Endodermal cell (in vitro differentiated cells): ENCODE measurements around the gene ATP6V0D1. TPM values are rescaled to one million over a fixed set of nuclear protein-coding genes. Genes with fewer than 3 reads are reported as not detected.
"Not testable (repeated sequence)": the region's sequence is repeated elsewhere in the genome, so short reads cannot be mapped to it uniquely, and the experiment has no call there.

Source experiments
- DNase-seq: peaks from one replicate; pipeline ENCODE4 v3.0.0-alpha.2; 2017
- H3K27ac ChIP-seq: 2 replicates; pipeline ENCODE4 v1.5.1; 2013; ENCODE audit warnings: mild to moderate bottlenecking, low read depth, low read length, moderate library complexity
- H3K27me3 ChIP-seq: 2 replicates; pipeline ENCODE4 v1.6.1; 2013; ENCODE audit warnings: mild to moderate bottlenecking, low read length, moderate library complexity; ENCODE audit not compliant: insufficient read depth, control insufficient read depth, poor library complexity, severe bottlenecking
- H3K36me3 ChIP-seq: 2 replicates; pipeline ENCODE4 v1.7.0; 2013; ENCODE audit warnings: mild to moderate bottlenecking, low read length, moderate library complexity; ENCODE audit not compliant: control insufficient read depth, insufficient read depth
- H3K4me1 ChIP-seq: one replicate; pipeline ENCODE4 v1.7.0; 2013; ENCODE audit warnings: low read length; ENCODE audit not compliant: control insufficient read depth, insufficient read depth
- H3K4me3 ChIP-seq: 2 replicates; pipeline ENCODE4 v1.5.1; 2013; ENCODE audit warnings: mild to moderate bottlenecking, low read length, moderate library complexity
- H3K9ac ChIP-seq: 2 replicates; pipeline ENCODE4 v1.6.1; 2013; ENCODE audit warnings: mild to moderate bottlenecking, low read length, moderate library complexity; ENCODE audit not compliant: poor library complexity, severe bottlenecking; ENCODE audit errors: extremely low read depth
- H3K9me3 ChIP-seq: 2 replicates; pipeline ENCODE4 v1.6.1; 2013; ENCODE audit warnings: mild to moderate bottlenecking, low read length, moderate library complexity; ENCODE audit not compliant: control insufficient read depth
- H3K27ac Mint-ChIP-seq: 2 replicates; pipeline ENCODE4 v1.8.0; 2020; ENCODE audit warnings: mixed read lengths
- H3K27me3 Mint-ChIP-seq: 2 replicates; pipeline ENCODE4 v1.8.0; 2021; ENCODE audit warnings: mild to moderate bottlenecking, mixed read lengths; ENCODE audit not compliant: insufficient read depth
- H3K36me3 Mint-ChIP-seq: 2 replicates; pipeline ENCODE4 v1.8.0; 2020; ENCODE audit warnings: low read depth, mixed read lengths
- H3K4me1 Mint-ChIP-seq: 2 replicates; pipeline ENCODE4 v1.8.0; 2020; ENCODE audit warnings: mixed read lengths
- H3K4me3 Mint-ChIP-seq: 2 replicates; pipeline ENCODE4 v1.8.0; 2020; ENCODE audit warnings: mild to moderate bottlenecking, moderate library complexity, mixed read lengths
- H3K9me3 Mint-ChIP-seq: 2 replicates; pipeline ENCODE4 v1.8.0; 2020; ENCODE audit warnings: mild to moderate bottlenecking, mixed read lengths
- WGBS, 2 experiments: methylation state at CpG; one replicate each; pipeline versions ENCODE4 v1.1.5 to v1.1.7; 2013; ENCODE audit warnings: missing lambda C conversion rate in 2 of 2, mixed read lengths in 1 of 2; ENCODE audit not compliant: insufficient coverage in 1 of 2, insufficient read length in 1 of 2; 5-methylcytosine and 5-hydroxymethylcytosine counted together
- total RNA-seq, 2 donors: library from RNA; stranded (reverse); fragmentation: NEBNext Ultra II Directional in 1 of 2; extraction: Animal tissue kit (Norgen Biotek cat#: 25700) in 1 of 2; gene quantifications; 2 replicates in 1 of 2; 3 replicates in 1 of 2; pipeline ENCODE4 v1.2.1, GENCODE V29; 2021
- TF ChIP-seq, protein P1 (sequence below): fragments of 200-600 bp; sonication (generic); conservative IDR thresholded peaks from 2 replicates; pipeline ENCODE4 v1.5.0; 2021; ENCODE audit warnings: antibody characterized with exemption, mild to moderate bottlenecking

Gene ATP6V0D1
- total RNA-seq, 2 donors from 2014 or later: 56.0 to 58.3 TPM

DNA sequence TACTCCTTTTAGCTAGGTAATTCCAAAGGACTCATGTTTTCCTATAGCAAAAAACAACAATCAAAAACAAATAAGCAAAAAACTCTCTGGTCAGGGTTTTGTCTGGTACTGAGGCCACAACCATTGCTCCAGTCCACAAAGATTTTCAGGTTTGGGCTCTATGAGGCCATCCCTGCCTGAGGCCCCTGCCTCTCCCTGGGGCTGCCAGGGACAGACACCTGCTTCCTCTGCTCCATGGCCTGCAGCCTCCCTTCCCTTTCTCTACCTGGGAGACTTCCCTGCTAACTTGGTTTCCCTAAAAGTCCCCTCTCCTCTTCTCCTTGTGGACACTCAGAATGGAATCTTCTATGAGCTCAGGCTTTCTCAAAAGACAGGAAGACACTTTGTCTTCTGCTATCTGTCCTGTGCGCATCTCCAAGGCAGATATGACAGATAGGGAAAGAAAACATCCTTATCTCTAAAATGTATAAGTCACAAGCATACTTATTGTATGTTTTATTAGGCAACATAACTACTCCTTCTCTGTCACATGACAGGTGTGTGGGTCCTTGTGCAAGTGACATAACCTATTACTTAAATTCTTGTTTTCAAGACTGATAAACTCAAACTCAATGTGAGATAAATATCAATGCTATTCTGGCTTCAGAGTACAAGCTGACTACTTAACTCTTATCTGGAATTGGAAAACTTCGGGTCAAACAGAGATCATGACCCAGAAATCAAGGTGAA, 63.5 kb downstream of the ATP6V0D1 start:
- Mint-ChIP-seq H3K27ac (no peak overlapping the region), H3K27me3 (peaks cover 4% of the 10 kb centered on the region), H3K4me3 (no peak overlapping the region), H3K9me3 (peaks cover 3% of the 10 kb centered on the region), H3K4me1 (peaks cover 16% of the 10 kb centered on the region), H3K36me3 (no peaks in the 10 kb centered on the region)
- Histone ChIP-seq H3K4me3 (no peak overlapping the region), H3K27me3 (no peaks in the 10 kb centered on the region), H3K27ac (no peak overlapping the region), H3K4me1 (no peaks in the 10 kb centered on the region), H3K36me3 (no peaks in the 10 kb centered on the region), H3K9ac (no peak overlapping the region), H3K9me3 (no peaks in the 10 kb centered on the region)
- DNase-seq: no peak
- TF ChIP-seq, protein P1, sequence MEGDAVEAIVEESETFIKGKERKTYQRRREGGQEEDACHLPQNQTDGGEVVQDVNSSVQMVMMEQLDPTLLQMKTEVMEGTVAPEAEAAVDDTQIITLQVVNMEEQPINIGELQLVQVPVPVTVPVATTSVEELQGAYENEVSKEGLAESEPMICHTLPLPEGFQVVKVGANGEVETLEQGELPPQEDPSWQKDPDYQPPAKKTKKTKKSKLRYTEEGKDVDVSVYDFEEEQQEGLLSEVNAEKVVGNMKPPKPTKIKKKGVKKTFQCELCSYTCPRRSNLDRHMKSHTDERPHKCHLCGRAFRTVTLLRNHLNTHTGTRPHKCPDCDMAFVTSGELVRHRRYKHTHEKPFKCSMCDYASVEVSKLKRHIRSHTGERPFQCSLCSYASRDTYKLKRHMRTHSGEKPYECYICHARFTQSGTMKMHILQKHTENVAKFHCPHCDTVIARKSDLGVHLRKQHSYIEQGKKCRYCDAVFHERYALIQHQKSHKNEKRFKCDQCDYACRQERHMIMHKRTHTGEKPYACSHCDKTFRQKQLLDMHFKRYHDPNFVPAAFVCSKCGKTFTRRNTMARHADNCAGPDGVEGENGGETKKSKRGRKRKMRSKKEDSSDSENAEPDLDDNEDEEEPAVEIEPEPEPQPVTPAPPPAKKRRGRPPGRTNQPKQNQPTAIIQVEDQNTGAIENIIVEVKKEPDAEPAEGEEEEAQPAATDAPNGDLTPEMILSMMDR: no peak
- 90 to 100% methylated on average over 1 to 2 of the region's 2 CpGs for WGBS, 2 experiments

DNA sequence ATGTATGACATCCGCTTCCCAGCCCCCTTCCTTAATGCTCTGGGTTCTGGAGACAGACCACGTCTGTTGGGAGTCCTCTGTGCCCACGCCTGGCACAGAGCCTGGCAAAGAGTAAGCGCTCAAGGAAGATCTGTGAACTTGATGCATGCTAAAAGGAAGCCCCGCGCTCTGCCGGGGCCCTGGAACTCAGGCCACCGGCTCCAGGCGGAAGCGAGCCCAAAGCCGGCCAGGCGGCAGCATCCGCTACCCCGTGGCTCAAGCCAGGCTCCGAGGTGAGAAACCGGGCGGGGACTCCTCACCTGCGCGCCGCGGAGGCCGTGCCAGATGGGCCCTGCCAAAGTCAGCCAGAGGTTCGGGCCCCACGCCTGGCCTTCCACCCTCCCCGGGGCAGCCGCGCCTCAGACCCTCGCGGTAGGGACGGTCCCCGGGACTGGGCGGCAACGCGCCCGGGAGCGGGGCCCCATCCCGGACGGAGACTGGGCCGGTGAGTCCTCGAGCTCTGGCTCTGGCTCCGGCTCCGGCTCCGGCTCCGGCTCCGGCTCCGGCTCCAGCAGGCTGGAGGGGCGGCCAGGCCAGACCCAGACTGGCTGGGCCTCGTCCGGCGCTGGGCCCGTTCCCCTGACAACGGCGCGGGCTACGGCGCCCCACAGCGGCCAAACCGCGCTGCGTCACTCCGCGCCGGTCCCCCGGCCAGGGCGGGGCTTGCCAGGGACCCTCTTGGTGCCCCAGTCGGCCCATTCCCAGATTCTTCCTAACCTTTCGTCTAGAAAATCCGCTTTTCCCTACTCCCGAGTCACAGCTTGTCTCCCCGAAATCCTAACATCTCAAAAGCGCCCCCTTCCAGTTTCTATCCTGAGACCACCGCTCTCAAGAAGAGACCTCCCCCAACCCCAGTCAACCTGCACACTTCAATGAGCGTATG, 64.8 kb downstream of the ATP6V0D1 start, which contains the start of gene ZDHHC1:
ZDHHC1 (minus strand) TSS at position 606 of the 922 bp plus-strand sequence. CDS start 8,702 bp downstream, outside the sequence.
- Mint-ChIP-seq H3K4me1 (peaks cover 19% of the 10 kb centered on the region), H3K4me3 (peak within 1 kb of the TSS; percentile 60), H3K27ac (peak within 1 kb of the TSS; percentile 65), H3K9me3 (peaks cover 3% of the 10 kb centered on the region), H3K27me3 (peaks cover 4% of the 10 kb centered on the region), H3K36me3 (no peaks in the 10 kb centered on the region)
- TF ChIP-seq, protein P1: peak; percentile 68
- peak; percentile 92 for DNase-seq
- 12 to 30% methylated on average over 15 to 73 of the region's 73 CpGs for WGBS, 2 experiments
- H3K36me3 ChIP-seq: no peaks in the 10 kb centered on the region
- no peaks in the 10 kb centered on the region for H3K9me3 ChIP-seq
- no peaks in the 10 kb centered on the region for H3K4me1 ChIP-seq
- H3K9ac ChIP-seq: peak within 1 kb of the TSS; percentile 57
- no peak within 1 kb of the TSS for H3K27ac ChIP-seq
- H3K4me3 ChIP-seq: peak within 1 kb of the TSS; percentile 81
- no peaks in the 10 kb centered on the region for H3K27me3 ChIP-seq

DNA sequence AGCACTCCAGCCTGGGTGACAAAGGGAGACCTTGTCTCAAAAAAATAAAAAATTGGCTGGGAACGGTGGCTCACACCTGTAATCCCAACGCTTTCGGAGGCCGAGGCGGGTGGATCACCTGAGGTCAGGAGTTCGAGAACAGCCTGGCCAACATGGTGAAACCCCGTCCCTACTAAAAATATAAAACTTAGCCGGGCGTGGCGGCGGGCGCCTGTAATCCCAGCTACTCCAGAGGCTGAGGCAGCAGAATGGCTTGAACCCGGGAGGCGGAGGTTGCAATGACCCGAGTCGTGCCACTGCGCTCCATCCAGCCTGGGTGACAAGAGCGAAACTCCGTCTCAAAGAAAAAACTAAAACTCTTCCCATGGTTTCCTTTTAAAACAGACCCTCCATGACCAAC, 65.5 kb downstream of the ATP6V0D1 start:
- H3K36me3 Mint-ChIP-seq, DNase-seq, H3K27me3 ChIP-seq, H3K9me3 Mint-ChIP-seq, H3K36me3 ChIP-seq, H3K4me1 ChIP-seq, H3K9me3 ChIP-seq, H3K27me3 Mint-ChIP-seq, H3K27ac ChIP-seq: not testable (repeated sequence)
- Histone ChIP-seq H3K9ac (peak overlapping the region; percentile 57), H3K4me3 (peak overlapping the region; percentile 81)
- 95% methylated on average over 19 of the region's 19 CpGs for WGBS, 2 experiments
- H3K4me3 Mint-ChIP-seq: peak overlapping the region; percentile 60
- peak overlapping the region; percentile 65 for H3K27ac Mint-ChIP-seq
- H3K4me1 Mint-ChIP-seq: peaks cover 19% of the 10 kb centered on the region
